Stimulated activated CD8-positive, alpha-beta memory T cell treated with anti-CD3 and anti-CD28 coated beads, Interleukin-7, amount 100 ng/mL, for 1 hour (primary cell): ENCODE measurements around the gene CDC14A.

Experiments
- DNase-seq, 2 donors: peaks; one replicate each; pipeline ENCODE4 v3.0.0-alpha.2; 2020; ENCODE audit warnings: low read depth in 2 of 2

Gene CDC14A

DNA sequence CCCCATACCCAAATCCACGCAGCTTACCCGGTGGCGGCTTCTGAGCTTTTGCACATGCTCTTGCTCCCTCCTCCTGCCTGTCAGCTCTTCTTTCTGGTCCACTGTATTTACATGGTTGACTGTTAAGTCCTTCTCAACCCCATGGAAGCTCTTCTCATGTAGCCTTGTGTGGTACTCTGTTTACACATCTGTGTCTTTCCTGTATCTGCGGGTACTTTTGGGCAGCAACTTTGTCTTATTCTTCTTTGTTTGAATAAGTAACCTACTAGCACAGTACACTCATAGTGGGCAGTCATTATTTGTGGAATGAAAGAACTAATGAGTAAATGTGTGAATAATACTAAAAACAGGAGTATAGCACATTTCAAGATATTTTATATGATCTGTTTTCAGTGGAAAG, 97.2 kb downstream of the CDC14A start:
- DNase-seq: no peak

DNA sequence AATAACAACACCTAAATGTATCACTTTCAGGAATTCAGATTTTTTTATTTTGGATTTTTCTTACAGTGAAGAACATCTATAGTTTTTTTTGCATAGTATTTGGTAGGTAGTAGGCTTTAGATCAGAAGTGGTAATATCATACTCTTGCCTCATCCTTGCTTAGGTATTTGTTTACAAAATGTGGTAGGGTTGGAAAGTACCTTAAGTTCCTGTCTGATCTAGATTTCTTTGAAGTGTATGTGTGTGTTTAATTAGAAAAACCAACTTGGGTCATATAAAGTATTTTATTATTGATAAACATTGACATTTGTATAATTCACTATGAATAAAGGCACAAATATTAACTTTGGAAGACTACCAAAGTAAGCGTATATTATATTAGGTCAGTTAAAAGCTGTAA, 100.3 kb downstream of the CDC14A start:
- no peak for DNase-seq

DNA sequence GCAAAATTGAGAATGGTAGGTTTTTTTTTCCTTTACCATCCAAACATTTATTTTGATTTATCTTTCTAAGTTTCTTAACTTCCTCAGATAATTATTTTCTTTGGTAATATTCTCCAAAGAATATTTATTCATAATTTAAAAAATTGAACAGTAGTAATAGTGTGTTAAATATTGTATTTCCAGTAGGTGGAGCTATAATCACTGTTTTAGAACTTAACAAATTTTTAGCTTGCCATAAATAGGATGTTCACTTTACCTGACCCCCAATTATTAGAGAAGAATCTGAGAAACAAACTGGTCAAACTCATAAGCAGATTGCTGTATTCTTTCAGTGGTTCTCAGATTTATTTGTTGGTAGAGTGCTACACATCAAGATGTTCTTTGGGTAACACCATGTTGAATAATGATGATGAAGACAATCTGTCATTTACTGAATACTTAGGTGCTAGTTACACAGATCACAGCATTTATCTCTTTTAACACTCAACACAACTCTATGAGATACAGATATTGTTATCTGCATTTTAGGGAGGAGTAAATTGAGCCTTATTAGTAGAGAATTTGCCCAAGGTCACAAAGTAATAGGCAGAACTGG, 103.3 kb downstream of the CDC14A start:
- no peak for DNase-seq

DNA sequence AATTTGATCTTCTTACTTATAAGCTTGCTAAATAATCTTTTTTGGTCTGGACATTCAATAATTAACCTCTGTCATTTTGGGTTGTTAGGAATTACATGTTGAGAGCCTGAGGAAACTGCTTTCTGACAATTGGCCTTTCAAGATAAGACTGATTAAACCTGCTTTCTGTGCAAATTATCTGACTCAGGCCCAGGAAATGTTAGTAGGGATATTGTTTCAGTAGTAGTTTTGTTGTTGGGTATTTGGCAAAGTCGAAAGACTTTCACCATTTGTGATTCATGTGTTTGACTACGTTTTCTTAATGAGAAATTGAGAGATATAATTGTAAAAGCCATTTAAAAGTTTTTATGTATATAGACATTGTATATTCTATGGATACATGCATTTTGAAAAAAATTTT, 104.6 kb downstream of the CDC14A start:
- DNase-seq: no peak

DNA sequence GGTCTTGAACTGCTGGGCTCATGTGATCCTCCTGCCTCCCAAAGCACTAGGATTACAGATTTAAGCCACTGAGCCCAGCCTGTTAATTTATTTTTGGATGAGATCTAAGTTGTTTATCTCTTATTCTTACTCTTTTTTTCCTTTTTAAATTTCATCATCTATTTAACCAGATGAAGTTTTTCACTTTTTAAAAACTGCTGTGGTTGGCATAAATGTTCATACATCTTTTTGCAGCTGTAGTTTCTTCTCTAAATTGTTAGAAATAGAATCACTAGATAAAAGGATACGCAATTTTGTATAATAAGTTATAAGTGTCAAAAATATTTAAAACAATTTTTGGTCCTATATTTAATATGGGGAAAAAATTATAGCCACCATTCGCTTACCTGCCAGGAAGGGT, 105.4 kb downstream of the CDC14A start:
- no peak for DNase-seq

DNA sequence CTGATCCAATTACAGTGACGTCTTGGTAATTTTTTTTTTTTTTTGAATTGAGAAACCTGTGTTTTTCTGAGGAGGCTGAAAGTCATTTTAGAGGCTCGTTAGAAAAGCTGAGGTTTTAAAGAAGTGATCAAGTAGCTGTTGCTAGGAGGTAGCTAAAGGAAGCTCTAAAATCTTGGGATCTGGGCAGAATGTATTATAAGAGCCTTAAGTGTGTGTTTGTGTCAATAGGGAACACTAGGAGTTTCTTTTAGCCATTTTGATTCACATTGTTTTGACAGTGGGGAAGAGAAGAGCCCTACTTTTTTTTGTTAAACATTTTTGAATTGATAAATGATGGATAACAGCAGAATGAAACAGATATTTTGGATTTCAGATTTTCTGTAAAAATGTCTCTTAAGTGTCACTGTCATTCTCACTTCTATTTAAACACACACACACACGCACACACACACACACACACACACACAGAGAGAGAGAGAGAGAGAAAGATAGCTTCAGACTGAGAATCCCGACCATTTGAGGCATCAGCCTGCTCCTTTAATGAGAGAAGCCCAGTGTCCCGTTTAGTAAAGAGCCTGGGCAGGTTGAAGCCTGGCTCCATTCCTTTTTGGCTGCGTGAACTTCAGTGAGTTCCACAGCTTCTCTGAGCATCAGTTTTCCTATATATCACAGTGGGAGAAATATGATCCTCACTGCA, 106.5 kb downstream of the CDC14A start:
- no peak for DNase-seq

DNA sequence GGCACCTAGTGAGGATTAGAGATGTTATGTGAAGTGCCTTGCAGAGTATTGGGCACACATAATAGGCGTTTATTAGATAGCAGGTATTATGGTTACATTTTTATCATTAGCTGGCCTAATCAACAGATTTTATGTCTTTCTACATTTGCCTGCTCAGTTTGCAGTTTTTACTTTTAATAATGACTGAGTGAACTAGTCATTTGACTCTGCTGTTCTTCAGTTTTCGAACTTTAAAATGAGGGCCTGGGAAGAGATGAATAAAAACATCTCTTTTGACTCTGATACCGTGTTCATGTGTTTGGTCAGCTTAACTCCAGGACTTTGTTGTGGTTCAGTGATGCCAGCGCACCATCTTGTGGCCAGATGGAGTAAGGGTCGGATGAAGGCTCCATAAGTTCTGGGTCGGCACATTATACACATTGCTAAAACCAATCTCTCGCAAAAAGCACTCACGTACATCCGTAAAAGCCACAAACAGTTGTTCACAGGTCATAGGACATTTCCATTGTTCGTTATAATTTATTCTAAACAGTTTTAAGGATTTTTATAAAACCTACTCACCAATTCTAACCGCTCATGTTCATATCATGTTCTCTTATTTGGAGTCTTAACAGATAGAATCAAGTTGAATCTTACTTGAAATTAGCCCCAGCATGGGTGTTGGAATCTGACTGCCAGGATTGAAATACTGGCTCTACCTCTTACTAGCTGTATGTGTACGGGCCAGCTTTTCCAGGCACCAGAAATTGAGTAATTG, 107.2 kb downstream of the CDC14A start:
- peak; percentile 36 to 37 for DNase-seq

DNA sequence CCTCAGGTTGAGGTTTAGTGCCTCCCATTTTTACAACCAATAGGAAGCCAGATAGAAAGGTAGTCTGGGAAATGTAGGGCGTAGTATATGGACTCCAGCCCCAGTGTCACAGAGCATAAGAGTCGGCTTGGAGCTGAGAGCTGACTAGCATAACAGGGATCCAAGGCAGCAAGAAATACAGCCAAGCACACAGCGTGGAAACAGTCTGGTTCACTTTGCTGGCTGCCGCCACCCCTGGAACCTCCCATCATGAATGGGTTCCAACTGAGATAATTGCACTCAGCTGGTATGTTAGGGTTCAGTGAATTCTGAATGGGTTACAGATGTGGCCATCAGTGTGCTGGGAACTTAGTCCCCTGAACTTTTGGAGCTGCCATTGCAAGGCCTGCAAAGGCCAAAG, 108.9 kb downstream of the CDC14A start:
- no peak for DNase-seq

DNA sequence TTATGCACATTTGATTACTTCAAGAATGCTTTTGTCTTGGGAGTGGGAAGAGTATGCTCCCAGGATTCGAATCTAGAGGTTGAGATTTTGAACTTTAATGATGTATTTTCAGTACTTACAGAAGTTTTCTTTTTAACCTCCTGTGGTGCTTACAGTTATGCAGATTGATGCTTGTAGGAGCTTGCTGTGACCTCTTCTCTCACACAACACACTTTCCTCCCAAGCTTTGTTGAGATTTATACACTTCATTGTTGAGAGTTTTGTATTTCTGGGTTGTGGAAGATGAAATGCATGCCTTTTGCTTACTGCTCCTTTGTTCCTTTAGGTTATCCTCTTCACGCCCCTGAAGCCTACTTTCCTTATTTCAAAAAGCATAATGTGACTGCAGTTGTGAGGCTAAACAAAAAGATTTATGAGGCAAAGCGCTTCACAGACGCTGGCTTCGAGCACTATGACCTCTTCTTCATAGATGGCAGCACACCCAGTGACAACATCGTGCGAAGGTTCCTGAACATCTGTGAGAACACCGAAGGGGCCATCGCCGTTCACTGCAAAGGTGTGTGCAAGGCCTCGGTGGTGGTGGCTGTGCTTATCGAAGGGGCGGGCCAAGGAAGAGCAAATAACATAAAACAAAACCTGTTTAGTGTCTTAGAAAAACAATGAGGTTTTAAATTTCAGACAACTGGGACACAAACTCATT, 110.2 kb downstream of the CDC14A start:
- no peak for DNase-seq

DNA sequence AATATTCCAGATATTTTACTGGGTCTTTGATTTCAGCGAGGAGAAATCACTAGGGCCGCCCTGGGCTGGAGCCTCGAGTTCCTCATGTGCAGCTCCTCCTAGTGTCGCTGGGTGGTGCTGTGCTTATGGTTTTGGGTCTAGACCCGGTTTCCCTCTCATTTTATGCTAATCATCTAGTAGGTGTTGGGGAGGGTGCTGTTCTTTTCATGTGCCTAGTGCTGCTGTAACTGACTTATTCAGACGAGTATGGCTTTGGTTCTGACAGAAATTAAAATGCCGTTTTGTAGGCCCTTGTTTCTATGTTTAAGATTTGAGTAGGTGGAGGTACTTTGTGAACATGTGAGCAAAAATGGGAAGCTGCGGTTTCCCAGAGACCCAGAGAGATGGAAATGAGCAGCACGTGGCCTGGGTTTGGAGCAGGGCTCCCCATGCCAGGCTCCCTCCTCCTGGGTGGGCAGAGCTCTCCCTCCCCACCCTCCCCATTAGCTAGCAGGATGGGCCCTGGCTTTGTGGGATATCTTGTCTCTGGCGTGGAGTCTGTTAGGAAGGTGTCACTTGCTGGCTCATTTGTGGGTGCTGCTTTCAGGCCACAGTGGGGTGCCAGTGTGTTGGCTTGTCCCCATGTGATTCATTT, 111.6 kb downstream of the CDC14A start:
- DNase-seq: no peak

DNA sequence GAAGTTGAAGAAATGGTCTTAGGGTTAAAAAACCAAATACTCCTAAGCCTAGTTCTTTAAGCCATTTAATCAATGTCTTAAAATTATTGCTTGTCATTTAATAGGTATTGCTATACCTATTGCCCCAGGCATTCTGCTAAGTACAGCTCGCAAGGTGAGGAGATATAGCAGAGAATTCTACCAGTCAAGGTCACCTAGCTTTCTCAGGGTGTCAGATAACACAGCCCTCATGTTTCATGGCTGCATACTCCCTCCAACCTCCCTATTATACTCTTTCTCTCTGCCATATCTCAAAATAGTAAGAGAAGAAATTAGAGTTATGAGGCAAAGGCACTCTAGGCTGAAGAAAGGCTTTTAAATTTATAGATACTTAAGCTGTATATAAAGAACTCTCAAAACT, 117.3 kb downstream of the CDC14A start:
- no peak for DNase-seq

DNA sequence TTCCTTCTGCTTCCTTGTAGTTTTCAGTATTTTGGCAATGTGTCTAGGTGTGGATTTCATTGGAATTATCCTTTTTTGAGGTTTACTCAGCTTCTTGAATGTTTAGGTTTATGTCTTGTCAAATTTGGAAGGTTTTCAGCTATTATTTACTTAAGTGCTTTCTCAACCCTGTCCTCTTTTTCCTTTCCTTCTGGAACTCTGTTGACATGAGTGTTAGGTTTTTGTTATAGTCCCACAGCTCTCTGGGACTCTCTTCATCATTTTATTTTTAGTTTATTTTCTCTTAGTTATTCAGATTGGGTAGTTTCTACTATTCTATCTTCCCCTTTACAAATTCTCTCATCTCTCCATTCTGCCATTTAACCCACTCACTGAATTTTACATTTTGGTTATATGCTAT, 122.5 kb downstream of the CDC14A start:
- no peak for DNase-seq

DNA sequence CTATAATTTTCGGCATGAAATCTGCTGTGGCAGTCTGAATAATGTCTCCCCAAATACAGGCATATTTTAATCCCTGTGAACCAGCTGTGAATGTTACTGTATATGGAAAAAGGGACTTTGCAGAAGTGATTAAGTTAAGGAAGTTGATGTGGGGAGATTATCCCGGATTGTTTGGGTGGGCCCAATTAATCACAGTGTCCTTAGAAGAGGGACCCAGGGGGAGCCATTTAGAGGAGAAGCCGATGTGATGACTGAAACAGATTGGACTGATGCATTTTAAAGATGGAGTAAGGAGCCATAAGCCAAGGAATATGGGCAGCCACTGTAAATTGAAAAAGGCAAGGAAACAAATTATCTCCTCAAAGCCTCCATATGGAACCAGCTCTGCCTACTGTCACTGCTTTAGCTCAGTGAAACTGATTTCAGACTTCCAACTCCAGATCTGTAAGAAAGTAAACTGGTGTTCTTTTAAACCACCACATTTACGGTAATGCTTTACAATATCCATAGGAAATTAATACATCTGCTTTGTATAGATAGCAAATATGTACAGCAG, 124.5 kb downstream of the CDC14A start:
- no peak for DNase-seq

DNA sequence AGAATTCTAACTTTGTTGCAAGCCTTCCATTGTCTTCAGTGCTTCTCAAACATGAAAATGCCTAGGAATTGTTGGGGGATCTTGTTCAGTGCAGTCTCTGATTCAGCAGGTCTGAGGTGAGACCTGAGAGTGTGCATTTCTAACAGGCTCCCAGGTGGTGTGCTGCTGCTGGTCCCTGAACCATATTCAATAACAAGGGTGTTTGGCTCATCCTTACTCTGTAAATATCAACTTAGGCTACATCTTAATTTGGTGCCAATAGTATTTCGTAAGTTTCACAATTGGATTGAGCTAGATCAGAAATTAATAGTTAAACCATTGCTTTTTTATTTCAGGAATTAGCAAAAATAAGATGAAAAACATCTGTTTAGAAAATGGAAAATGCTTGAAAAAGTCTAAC, 126.5 kb downstream of the CDC14A start:
- no peak for DNase-seq

DNA sequence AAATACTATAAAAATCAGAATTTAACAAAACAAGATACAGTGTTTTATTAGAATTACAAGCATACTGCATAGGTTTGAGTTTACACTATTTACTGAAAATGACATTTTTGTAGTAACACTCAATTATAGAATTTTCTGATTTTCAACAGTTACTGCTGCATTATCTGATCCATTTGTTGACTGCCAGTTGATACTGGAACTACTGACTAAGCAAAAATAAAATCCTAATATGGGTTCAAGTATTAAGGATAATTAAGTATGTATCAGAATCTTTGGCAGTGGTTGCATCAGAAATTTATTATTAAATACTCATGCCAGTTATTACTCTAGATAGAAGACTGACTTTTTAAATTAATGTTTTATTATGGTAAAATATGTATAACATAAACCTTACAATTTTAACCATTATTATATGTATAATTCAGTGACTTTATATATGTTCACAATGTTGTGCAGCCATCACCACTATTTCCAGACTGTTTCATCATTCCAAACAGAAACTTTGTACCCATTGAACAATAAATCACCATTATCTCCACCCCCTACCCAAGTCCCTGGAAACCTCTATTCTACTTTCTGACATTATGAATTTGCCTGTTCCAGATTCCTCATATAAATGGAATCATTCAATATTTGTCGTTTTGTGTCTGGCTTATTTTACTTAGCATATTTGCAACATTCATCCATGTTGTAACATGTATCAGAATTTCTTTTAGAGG, 127.5 kb downstream of the CDC14A start:
- DNase-seq: no peak

DNA sequence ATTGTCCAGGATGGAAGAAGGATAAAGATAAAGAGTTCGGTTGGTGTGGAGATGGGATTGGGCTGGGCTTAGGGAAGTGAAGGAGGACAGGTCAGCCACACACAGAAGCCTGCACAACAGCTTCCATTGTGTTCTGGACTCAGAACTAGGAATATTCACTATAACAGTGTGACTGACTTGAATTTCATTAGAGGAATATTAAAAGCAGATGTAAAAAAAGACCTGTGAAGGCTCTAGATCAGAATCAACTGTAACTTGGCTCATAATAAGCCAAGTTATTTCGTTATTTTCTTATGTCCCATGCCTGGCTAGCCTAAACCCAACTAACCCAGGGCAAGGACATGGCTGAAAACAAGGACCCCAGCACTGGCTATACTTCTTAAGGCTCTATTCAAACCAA, 129.0 kb downstream of the CDC14A start:
- DNase-seq: no peak

DNA sequence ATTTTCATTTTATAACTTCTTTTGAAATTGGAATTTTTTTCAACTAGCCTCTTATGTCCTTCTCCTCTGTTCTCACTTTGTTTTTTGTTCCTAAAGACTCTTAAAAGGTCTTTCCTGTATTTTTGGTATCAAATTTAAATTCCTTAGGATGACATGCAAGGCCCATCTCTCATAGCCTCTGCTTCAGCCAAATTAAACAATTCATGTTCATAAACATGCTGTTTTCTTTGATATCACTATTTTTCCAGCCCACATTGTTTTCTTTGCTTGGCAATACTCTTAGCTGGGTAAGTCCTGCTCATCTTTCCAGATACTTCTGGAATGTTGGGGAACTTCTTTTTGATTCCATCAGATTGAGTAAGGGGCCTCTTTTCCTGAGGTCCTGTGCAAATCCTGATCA, 129.9 kb downstream of the CDC14A start:
- no peak for DNase-seq

DNA sequence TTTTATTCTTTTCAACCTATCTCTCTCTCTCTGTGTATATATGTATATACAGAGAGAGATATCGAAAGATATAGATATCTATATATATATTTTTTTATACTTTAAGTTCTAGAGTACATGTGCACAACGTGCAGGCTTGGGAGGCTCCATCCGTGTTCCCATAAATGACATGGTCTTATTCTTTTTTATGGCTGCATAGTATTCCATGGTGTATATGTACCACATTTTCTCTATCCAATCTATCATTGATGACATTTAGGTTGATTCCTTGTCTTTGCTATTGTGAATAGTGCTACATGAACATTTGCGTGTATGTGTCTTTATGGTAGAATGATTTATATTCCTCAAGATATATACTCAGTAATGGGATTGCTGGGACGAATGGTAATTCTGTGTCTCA, 130.4 kb downstream of the CDC14A start:
- no peak for DNase-seq

DNA sequence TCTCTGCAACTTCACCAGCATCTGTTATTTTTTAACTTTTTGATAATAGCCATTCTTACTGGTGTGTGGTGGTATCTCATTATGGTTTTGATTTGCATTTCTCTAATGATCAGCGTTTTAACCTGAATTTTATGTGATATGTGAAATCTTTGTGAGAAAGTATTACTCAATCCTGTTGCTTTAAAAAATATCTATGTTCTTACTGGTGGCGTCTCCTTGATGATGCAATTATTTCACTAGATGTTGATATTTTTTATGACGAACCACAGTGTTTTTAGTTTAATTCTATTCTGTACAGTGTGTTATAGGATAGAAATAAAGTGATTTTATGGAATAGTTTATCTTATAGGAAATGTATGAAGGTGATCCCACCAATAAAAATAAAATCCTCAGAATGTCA, 130.9 kb downstream of the CDC14A start:
- no peak for DNase-seq

DNA sequence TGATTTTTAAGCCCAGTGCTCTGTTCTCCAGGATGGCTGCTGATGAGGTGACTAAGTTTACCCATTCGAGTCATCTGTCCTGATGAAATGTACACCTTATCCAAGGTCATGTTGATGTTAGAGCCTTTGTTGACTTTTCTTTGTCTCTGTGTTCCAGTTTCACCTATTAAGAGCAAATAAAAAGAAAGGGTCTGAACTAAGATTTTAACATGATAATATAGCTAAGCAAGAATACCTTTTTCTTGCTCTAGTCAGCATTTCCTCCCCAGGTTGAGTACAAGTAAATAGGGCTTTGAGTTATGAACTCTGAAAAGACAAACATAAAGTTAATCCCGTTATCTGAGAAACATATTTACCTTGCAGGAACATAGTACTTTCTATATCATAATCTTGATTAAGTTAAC, 133.6 kb downstream of the CDC14A start:
- no peak for DNase-seq

DNA sequence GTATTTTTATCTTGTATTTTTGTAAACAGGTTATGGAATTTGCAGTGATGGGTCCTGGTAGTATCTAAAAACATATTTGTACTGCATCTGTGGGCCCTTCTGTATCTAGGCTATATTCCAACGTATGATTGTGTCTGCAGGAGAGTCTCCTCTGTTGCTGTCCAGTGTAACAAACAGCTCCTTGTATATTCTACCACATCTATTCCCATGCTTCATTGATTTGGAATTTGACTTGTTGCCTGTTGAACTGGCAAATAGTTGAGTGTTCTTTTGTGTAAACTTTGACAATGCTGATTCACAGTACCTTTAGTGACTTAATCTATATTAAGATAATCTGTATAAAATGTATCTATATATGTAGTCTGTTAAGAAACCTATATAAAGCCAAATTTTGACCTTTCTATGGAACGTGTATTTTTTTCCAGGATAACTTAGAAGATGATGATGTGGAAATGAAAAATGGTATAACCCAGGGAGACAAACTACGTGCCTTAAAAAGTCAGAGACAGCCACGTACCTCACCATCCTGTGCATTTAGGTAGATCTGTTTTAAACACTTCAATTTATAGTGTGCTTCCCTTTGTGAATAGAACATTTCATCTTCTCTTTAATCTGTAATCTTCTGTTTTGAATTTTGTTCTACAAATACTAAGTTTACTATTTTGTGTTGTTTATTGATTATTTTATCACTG, 142.2 kb downstream of the CDC14A start:
- DNase-seq: no peak
